Stimulated activated CD8-positive, alpha-beta memory T cell treated with anti-CD3 and anti-CD28 coated beads, Interleukin-2, amount 100 ng/mL, for 1 hour (primary cell): Measurements from ENCODE around the gene TSHZ2.

Source experiments
- DNase-seq, 2 donors: peaks; one replicate each; pipeline ENCODE4 v3.0.0-alpha.2; 2020; ENCODE audit warnings: low read depth in 2 of 2

TSHZ2 gene

GRCh38 chr20:52994184-52994970 is 22.2 kb downstream of the TSHZ2 start:
- no peak for DNase-seq

- DNase-seq: no peak
Measured at GRCh38 chr20:52996130-52996529, 24.0 kb downstream of the TSHZ2 start.

GRCh38 chr20:52996658-52997057 is 24.5 kb downstream of the TSHZ2 start:
- DNase-seq: no peak

GRCh38 chr20:52998268-52998667 is 26.1 kb downstream of the TSHZ2 start:
- no peak for DNase-seq

GRCh38 chr20:52999040-52999439 is 26.9 kb downstream of the TSHZ2 start:
- DNase-seq: no peak

- DNase-seq: no peak
Measured at GRCh38 chr20:53001498-53002301, 29.5 kb downstream of the TSHZ2 start.

- no peak for DNase-seq
Measured at GRCh38 chr20:53002786-53003185, 30.6 kb downstream of the TSHZ2 start.

- no peak for DNase-seq
Measured at GRCh38 chr20:53003420-53004154, 31.4 kb downstream of the TSHZ2 start.

- DNase-seq: no peak
Measured at GRCh38 chr20:53004267-53004813, 32.2 kb downstream of the TSHZ2 start.

- DNase-seq: no peak
Measured at GRCh38 chr20:53009979-53010735, 38.0 kb downstream of the TSHZ2 start.

- DNase-seq: no peak
Measured at GRCh38 chr20:53011640-53012039, 39.5 kb downstream of the TSHZ2 start.

- no peak for DNase-seq
Measured at GRCh38 chr20:53013183-53013582, 41.0 kb downstream of the TSHZ2 start.

- no peak for DNase-seq
Measured at GRCh38 chr20:53013847-53014246, 41.7 kb downstream of the TSHZ2 start.

GRCh38 chr20:53016071-53016470 is 43.9 kb downstream of the TSHZ2 start:
- DNase-seq: no peak

GRCh38 chr20:53016534-53017042 is 44.4 kb downstream of the TSHZ2 start:
- no peak for DNase-seq

GRCh38 chr20:53017206-53017605 is 45.0 kb downstream of the TSHZ2 start:
- DNase-seq: no peak

- DNase-seq: no peak
Measured at GRCh38 chr20:53019464-53019863, 47.3 kb downstream of the TSHZ2 start.

GRCh38 chr20:53020376-53020775 is 48.2 kb downstream of the TSHZ2 start:
- DNase-seq: no peak

- no peak for DNase-seq
Measured at GRCh38 chr20:53020834-53021233, 48.7 kb downstream of the TSHZ2 start.

- no peak for DNase-seq
Measured at GRCh38 chr20:53021934-53022333, 49.8 kb downstream of the TSHZ2 start.
